Upper lobe of left lung (tissue), 6 donors: ENCODE data around the gene STYXL1. TPM values are rescaled to one million over a fixed set of nuclear protein-coding genes. Genes with fewer than 3 reads are reported as not detected.

ENCODE experiments used
- ATAC-seq, 2 donors: fragments of 200-7000 bp; cut with Tn5 transposase; one replicate each; pipeline ENCODE4 v1.9.1; 2022; ENCODE audit warnings: mild to moderate bottlenecking in 2 of 2, moderate library complexity in 2 of 2; ENCODE audit not compliant: low FRiP score in 2 of 2
- DNase-seq, 2 donors: peaks; one replicate each; pipeline ENCODE4 v3.0.0-alpha.2; 2019 to 2020
- H3K27ac ChIP-seq, 4 donors: fragments of 200-600 bp; sonication (generic); one replicate each; pipeline ENCODE4 v1.5.1; 2016 to 2019
- H3K27me3 ChIP-seq, 4 donors: fragments of 200-600 bp; sonication (generic); one replicate each; pipeline ENCODE4 v1.5.1; 2017 to 2019
- H3K36me3 ChIP-seq, 4 donors: fragments of 200-600 bp; sonication (generic); one replicate each; pipeline ENCODE4 v1.5.1; 2016 to 2019
- H3K4me1 ChIP-seq, 4 donors: fragments of 200-600 bp; sonication (generic); one replicate each; pipeline ENCODE4 v1.5.1; 2018 to 2019
- H3K4me3 ChIP-seq, 4 donors: fragments of 200-600 bp; sonication (generic); one replicate each; pipeline ENCODE4 v1.5.1; 2017 to 2019; ENCODE audit warnings: mild to moderate bottlenecking in 2 of 4, moderate library complexity in 1 of 4
- H3K9me3 ChIP-seq, 4 donors: fragments of 200-600 bp; sonication (generic); one replicate each; pipeline ENCODE4 v1.5.1; 2018 to 2019
- CTCF ChIP-seq, 6 experiments: fragments of 450-650 bp in 4 of 6; fragments of 200-600 bp in 2 of 6; sonication (generic) in 2 of 6; IDR thresholded peaks; one replicate each; pipeline ENCODE4 v1.5.1; 2016 to 2019; ENCODE audit warnings: antibody characterized with exemption in 6 of 6
- EP300 ChIP-seq, 4 donors: sonication (generic); formaldehyde crosslinking; IDR thresholded peaks; one replicate each; pipeline ENCODE4 v1.5.1; 2017; ENCODE audit warnings: antibody characterized with exemption in 4 of 4, control low read depth in 2 of 4
- POLR2A ChIP-seq, 4 donors: fragments of 450-650 bp; IDR thresholded peaks; one replicate each; pipeline ENCODE4 v1.5.1; 2016 to 2017; ENCODE audit warnings: antibody characterized with exemption in 4 of 4, mild to moderate bottlenecking in 2 of 4
- POLR2AphosphoS5 ChIP-seq, 2 donors: sonication (generic); formaldehyde crosslinking; IDR thresholded peaks; one replicate each; pipeline ENCODE4 v1.5.1; 2017; ENCODE audit warnings: antibody characterized with exemption in 2 of 2
- WGBS, 2 donors: methylation state at CpG; one replicate each; pipeline ENCODE4 v1.1.5; 2017 to 2018; 5-methylcytosine and 5-hydroxymethylcytosine counted together
- total RNA-seq, 6 donors: library from RNA; depleted of rRNA in 4 of 6; stranded (reverse); fragments of >200 nt in 4 of 6; gene quantifications; one replicate each; pipeline versions ENCODE4 v1.1.0 to v1.2.1, GENCODE V29; 2016 to 2021
- donor health status: DM: no; HTN: no; CAD: no; lungs with moderate emphysema.
- donor health status: DM: no; HTN: yes; CAD: no; lungs with severe emphysema.

STYXL1 gene
- total RNA-seq, 6 donors from 2014 or later, result 11.1 to 71.2 (median 23.5) TPM

- ATAC-seq, result no peak
These were observed 1.5 kb upstream of the STYXL1 start for GRCh38 chr7:76049295-76049694.

GRCh38 chr7:76048668-76048988 lies 828 bp upstream of the STYXL1 start:
- H3K27ac ChIP-seq, result peak overlapping the region; percentile 88 to 93 (median 90)
- H3K4me3 ChIP-seq, result peak overlapping the region; percentile 89 to 95 (median 92)
- no peaks in the 10 kb centered on the region for H3K27me3 ChIP-seq
- WGBS, 2 donors, result 3 to 5% methylated on average over 4 to 9 of the region's 9 CpGs
- H3K4me1 ChIP-seq, result peaks cover 17 to 49% (median 29%) of the 10 kb centered on the region in 4 donors
- no peak for TF ChIP-seq POLR2AphosphoS5 (IDR thresholded peaks at IDR 0.05)
- TF ChIP-seq CTCF (IDR thresholded peaks at IDR 0.05), result peak in 1 of 6 experiments; percentile 5
- no peaks in the 10 kb centered on the region for H3K9me3 ChIP-seq
- peaks cover 0 to 21% (median 4%) of the 10 kb centered on the region in 4 donors for H3K36me3 ChIP-seq
- DNase-seq (peak in 1 of 2 donors; percentile 75), ATAC-seq (peak; percentile 8 to 45)

More at GRCh38 chr7:76049295-76049694, 1.5 kb upstream of the STYXL1 start:
- no peak for TF ChIP-seq POLR2AphosphoS5 (IDR thresholded peaks at IDR 0.05)
- TF ChIP-seq POLR2A (IDR thresholded peaks at IDR 0.05), result no peak
- TF ChIP-seq EP300 (IDR thresholded peaks at IDR 0.05), result no peak
- TF ChIP-seq CTCF (IDR thresholded peaks at IDR 0.05), result no peak
- no peak for DNase-seq
- Histone ChIP-seq H3K9me3 (no peaks in the 10 kb centered on the region), H3K27ac (peak overlapping the region; percentile 13 to 93 (median 88)), H3K4me1 (peaks cover 17 to 49% (median 29%) of the 10 kb centered on the region in 4 donors), H3K4me3 (peak overlapping the region in 2 of 4 donors; percentile 89 to 95), H3K36me3 (peaks cover 0 to 28% (median 5%) of the 10 kb centered on the region in 4 donors), H3K27me3 (no peaks in the 10 kb centered on the region)
- 76 to 77% methylated on average over 6 of the region's 6 CpGs for WGBS, 2 donors

DNA sequence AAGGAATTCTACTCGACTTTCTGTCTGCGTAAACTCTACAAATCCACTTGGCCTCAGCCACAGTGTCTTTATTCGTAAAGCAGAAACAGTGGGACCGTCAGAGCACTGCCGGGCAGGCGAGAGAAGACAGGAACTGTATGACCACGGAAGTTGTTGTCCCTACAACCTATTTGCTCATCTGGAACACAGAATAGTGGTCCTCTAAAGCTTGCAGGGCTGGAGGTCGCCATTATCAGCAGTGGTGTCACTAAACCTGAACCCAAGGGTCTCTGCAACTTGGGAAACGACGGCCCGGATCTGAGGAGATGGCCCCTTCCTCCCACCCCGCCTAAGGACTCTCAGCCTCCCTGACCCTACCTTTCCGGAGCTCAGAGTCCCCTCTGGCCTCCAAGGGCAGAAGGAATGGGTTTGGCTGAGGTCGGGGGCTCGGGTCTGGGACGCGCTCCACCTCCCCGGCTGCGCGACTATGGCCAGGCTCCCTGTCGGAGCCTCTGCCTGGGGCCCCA lies 442 bp downstream of the STYXL1 start:
- H3K36me3 ChIP-seq, result peaks cover 0 to 15% (median 4%) of the 10 kb centered on the region in 4 donors
- peak; percentile 2 to 7 for ATAC-seq

GRCh38 chr7:76044375-76044865 lies 3.4 kb downstream of the STYXL1 start:
- whole genome bisulfite sequencing, 2 donors, result 89 to 95% methylated on average over 7 of the region's 7 CpGs
- ATAC-seq (no peak), DNase-seq (no peak)
- no peaks in the 10 kb centered on the region for H3K9me3 ChIP-seq
- H3K27ac ChIP-seq, result no peak overlapping the region
- peaks cover 0 to 8% (median 0%) of the 10 kb centered on the region in 4 donors for H3K36me3 ChIP-seq
- peaks cover 14 to 41% (median 23%) of the 10 kb centered on the region in 4 donors for H3K4me1 ChIP-seq
- no peak overlapping the region for H3K4me3 ChIP-seq
- no peaks in the 10 kb centered on the region for H3K27me3 ChIP-seq
- TF ChIP-seq EP300 (IDR thresholded peaks at IDR 0.05), result no peak

More for the DNA sequence above, 442 bp downstream of the STYXL1 start:
- H3K4me1 ChIP-seq, result peaks cover 17 to 47% (median 29%) of the 10 kb centered on the region in 4 donors
- DNase-seq, result no peak
- no peak for TF ChIP-seq POLR2A (IDR thresholded peaks at IDR 0.05)
- TF ChIP-seq POLR2AphosphoS5 (IDR thresholded peaks at IDR 0.05), result no peak
- TF ChIP-seq CTCF (IDR thresholded peaks at IDR 0.05), result no peak
- TF ChIP-seq EP300 (IDR thresholded peaks at IDR 0.05), result no peak
- H3K4me3 ChIP-seq, result peak overlapping the region; percentile 89 to 95 (median 92)
- H3K9me3 ChIP-seq, result no peaks in the 10 kb centered on the region
- WGBS, 2 donors, result 1 to 2% methylated on average over 12 to 21 of the region's 21 CpGs
- H3K27ac ChIP-seq, result peak overlapping the region; percentile 88 to 93 (median 90)
- no peaks in the 10 kb centered on the region for H3K27me3 ChIP-seq

DNA sequence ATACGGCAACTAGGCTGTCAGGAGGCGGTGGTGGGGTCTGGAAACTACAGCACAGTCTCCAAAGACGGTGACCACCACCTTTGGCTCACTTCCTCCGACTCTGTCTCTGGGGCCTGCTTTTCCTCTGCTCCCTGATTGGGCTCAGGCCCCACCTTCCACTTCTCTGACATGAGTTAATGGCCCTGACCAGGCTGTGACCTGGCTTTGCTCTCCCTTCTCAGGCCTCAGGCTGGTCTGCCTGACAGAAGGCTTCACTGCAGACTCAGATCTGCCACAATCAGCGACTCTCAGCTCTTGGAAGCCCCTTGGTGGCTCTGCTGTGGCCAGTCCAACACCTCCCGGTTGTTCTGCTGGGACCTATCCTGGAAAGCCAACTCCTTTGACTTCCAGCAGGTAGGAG lies 7.7 kb downstream of the STYXL1 start:
- TF ChIP-seq POLR2A (IDR thresholded peaks at IDR 0.05) (no peak), EP300 (IDR thresholded peaks at IDR 0.05) (no peak), POLR2AphosphoS5 (IDR thresholded peaks at IDR 0.05) (no peak), CTCF (IDR thresholded peaks at IDR 0.05) (no peak)
- 96 to 98% methylated on average over 4 to 6 of the region's 6 CpGs for WGBS, 2 donors
- Histone ChIP-seq H3K36me3 (peaks cover 0 to 8% (median 0%) of the 10 kb centered on the region in 4 donors), H3K4me3 (no peak overlapping the region), H3K27me3 (no peaks in the 10 kb centered on the region), H3K9me3 (no peaks in the 10 kb centered on the region), H3K27ac (no peak overlapping the region), H3K4me1 (peaks cover 0 to 9% (median under 1%) of the 10 kb centered on the region in 4 donors)
- DNase-seq, result no peak
- no peak for ATAC-seq
